ENCODE data around the gene ZNF569.
A peak's percentile ranks its signal among the peaks of the same experiment; 100 is the strongest.
"Not testable (repeated sequence)": the region's sequence is repeated elsewhere in the genome, so short reads cannot be mapped to it uniquely, and the experiment has no call there.

ZNF569 gene

DNA sequence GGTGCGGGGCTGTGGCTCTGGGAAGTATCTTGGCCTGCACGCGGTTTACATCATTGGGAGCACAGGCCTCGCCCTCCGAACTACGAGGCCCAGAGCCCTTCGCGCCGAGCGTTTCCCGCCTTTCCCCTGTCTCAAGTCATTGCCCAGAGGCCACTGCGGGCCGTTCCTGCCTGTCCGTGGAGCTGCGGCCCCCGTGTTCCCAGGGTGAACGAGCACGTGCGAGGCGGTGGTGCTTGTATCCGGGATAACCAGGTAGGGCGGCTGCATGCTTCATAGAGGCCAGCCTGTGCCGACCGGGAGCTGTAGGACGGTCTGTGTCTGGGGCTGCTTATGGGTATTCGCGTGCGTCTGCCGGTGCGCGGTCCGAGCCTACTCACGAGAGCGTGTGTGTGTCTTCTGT is 63.8 kb downstream of the ZNF569 start:
- Histone ChIP-seq H3K27ac (ENCODE audit: insufficient read depth in 1 of 2, low read depth in 1 of 2, low read length in 2 of 2, poor library complexity in 1 of 2, severe bottlenecking in 2 of 2) (no peak overlapping the region), H3K36me3 (ENCODE audit: control insufficient read depth in 4 of 4, insufficient read depth in 4 of 4, low read length in 3 of 4) (no peaks in the 10 kb centered on the region), H3K4me1 (ENCODE audit: control extremely low read depth in 1 of 4, control insufficient read depth in 4 of 4, insufficient read depth in 4 of 4, low read length in 3 of 4) (no peaks in the 10 kb centered on the region), H3K9me3 (ENCODE audit: control extremely low read depth in 1 of 5, control insufficient read depth in 4 of 5, insufficient read depth in 2 of 5, low read depth in 1 of 5, low read length in 4 of 5) (peaks cover 10 to 59% (median 45%) of the 10 kb centered on the region in 5 experiments), H3K4me3 (ENCODE audit: control insufficient read depth in 1 of 7, extremely low read depth in 1 of 7, insufficient read depth in 4 of 7, low read depth in 2 of 7, low read length in 6 of 7) (no peak overlapping the region), H3K27me3 (replicated peaks in 2 of 5; ENCODE audit: control insufficient read depth in 4 of 5, insufficient read depth in 5 of 5, low read length in 4 of 5) (no peaks in the 10 kb centered on the region)
- CTCF ChIA-PET, result interaction anchor here (1.0 kb wide), 1 partner anchor 33 kb away, joined by 3 read pairs; the partner anchor contains the start of gene ZNF527
- no peak for DNase-seq
- WGBS (ENCODE audit: insufficient coverage), result 49% methylated on average over 33 of the region's 34 CpGs
- POLR2A ChIA-PET, result no interaction called here

DNA sequence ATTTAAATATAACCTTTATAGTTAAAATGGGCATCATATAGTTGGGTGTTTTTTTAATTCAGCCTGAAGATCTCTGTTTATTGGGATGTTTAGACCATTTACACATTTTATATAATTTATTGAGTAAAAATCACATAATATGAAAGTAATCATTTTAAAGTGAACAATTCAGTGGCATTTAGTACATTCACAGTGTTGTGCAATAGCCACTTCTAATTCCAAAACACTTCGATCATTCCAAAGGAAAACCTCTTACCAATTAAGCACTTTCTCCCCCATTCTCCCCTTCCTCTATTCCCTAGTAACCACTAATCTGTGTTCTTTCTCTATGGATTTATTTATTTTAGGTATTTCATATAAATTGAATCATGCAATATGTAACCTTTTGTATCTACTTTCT is 66.2 kb downstream of the ZNF569 start:
- WGBS (ENCODE audit: insufficient coverage), result no CpG with 5 or more reads among the region's 1 CpG
- Histone ChIP-seq H3K27ac (ENCODE audit: insufficient read depth in 1 of 2, low read depth in 1 of 2, low read length in 2 of 2, poor library complexity in 1 of 2, severe bottlenecking in 2 of 2) (no peak overlapping the region), H3K4me1 (ENCODE audit: control extremely low read depth in 1 of 4, control insufficient read depth in 4 of 4, insufficient read depth in 4 of 4, low read length in 3 of 4) (no peaks in the 10 kb centered on the region), H3K27me3 (replicated peaks in 2 of 5; ENCODE audit: control insufficient read depth in 4 of 5, insufficient read depth in 5 of 5, low read length in 4 of 5) (no peaks in the 10 kb centered on the region), H3K9me3 (ENCODE audit: control extremely low read depth in 1 of 5, control insufficient read depth in 4 of 5, insufficient read depth in 2 of 5, low read depth in 1 of 5, low read length in 4 of 5) (peaks cover 11 to 54% (median 36%) of the 10 kb centered on the region in 5 experiments), H3K36me3 (ENCODE audit: control insufficient read depth in 4 of 4, insufficient read depth in 4 of 4, low read length in 3 of 4) (no peaks in the 10 kb centered on the region), H3K4me3 (ENCODE audit: control insufficient read depth in 1 of 7, extremely low read depth in 1 of 7, insufficient read depth in 4 of 7, low read depth in 2 of 7, low read length in 6 of 7) (no peak overlapping the region)
- ChIA-PET CTCF (no interaction called here), POLR2A (no interaction called here)
- DNase-seq, result no peak

DNA sequence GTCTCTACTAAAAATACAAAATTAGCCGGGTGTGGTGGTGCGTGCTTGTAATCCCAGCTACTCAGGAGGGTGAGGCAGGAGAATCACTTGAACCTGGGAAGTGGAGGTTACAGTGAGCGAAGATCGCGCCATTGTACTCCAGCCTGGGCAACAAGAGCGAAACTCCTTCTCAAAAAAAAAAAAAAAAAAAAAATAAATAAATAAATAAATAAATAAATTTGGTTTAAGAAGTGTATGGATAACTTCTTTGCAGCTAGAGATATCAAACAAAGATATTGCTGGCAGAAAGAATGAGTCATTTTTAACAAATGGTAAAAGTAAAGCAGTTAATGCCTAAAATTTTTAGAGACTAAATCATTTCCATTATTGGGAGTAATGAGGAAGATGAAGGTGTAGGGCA is 75.8 kb downstream of the ZNF569 start:
- H3K4me3 ChIP-seq (ENCODE audit: control insufficient read depth in 1 of 7, extremely low read depth in 1 of 7, insufficient read depth in 4 of 7, low read depth in 2 of 7, low read length in 6 of 7); H3K27ac ChIP-seq (ENCODE audit: insufficient read depth in 1 of 2, low read depth in 1 of 2, low read length in 2 of 2, poor library complexity in 1 of 2, severe bottlenecking in 2 of 2); H3K4me1 ChIP-seq (ENCODE audit: control extremely low read depth in 1 of 4, control insufficient read depth in 4 of 4, insufficient read depth in 4 of 4, low read length in 3 of 4); H3K27me3 ChIP-seq (replicated peaks in 2 of 5; ENCODE audit: control insufficient read depth in 4 of 5, insufficient read depth in 5 of 5, low read length in 4 of 5); CTCF ChIA-PET; DNase-seq: not testable (repeated sequence)
- peaks cover 9 to 30% (median 21%) of the 10 kb centered on the region in 4 experiments for H3K36me3 ChIP-seq (ENCODE audit: control insufficient read depth in 4 of 4, insufficient read depth in 4 of 4, low read length in 3 of 4)
- POLR2A ChIA-PET, result interaction anchor here (0.6 kb wide), 1 partner anchor 342 kb away, joined by 4 read pairs; no protein-coding TSS in a partner anchor
- 100% methylated on average over 1 of the region's 6 CpGs for WGBS (ENCODE audit: insufficient coverage)
- peaks cover 17 to 72% (median 41%) of the 10 kb centered on the region in 5 experiments for H3K9me3 ChIP-seq (ENCODE audit: control extremely low read depth in 1 of 5, control insufficient read depth in 4 of 5, insufficient read depth in 2 of 5, low read depth in 1 of 5, low read length in 4 of 5)

DNA sequence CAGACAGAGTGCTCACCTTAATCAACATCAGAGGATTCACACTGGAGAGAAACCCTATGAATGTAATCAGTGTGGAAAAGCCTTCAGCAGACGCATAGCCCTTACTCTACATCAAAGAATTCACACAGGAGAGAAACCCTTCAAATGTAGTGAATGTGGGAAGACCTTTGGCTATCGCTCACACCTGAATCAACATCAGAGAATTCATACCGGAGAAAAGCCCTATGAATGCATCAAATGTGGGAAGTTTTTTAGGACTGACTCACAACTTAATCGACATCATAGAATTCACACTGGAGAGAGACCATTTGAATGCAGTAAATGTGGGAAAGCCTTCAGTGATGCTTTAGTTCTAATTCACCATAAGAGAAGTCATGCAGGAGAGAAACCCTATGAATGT is 78.0 kb downstream of the ZNF569 start:
- WGBS (ENCODE audit: insufficient coverage), result 100% methylated on average over 2 of the region's 4 CpGs
- H3K4me3 ChIP-seq (ENCODE audit: control insufficient read depth in 1 of 7, extremely low read depth in 1 of 7, insufficient read depth in 4 of 7, low read depth in 2 of 7, low read length in 6 of 7), result no peak overlapping the region
- H3K36me3 ChIP-seq (ENCODE audit: control insufficient read depth in 4 of 4, insufficient read depth in 4 of 4, low read length in 3 of 4), result peaks cover 13 to 52% (median 32%) of the 10 kb centered on the region in 4 experiments
- no peaks in the 10 kb centered on the region for H3K27me3 ChIP-seq (replicated peaks in 2 of 5; ENCODE audit: control insufficient read depth in 4 of 5, insufficient read depth in 5 of 5, low read length in 4 of 5)
- DNase-seq, result no peak
- no peaks in the 10 kb centered on the region for H3K4me1 ChIP-seq (ENCODE audit: control extremely low read depth in 1 of 4, control insufficient read depth in 4 of 4, insufficient read depth in 4 of 4, low read length in 3 of 4)
- peaks cover 15 to 80% (median 48%) of the 10 kb centered on the region in 5 experiments for H3K9me3 ChIP-seq (ENCODE audit: control extremely low read depth in 1 of 5, control insufficient read depth in 4 of 5, insufficient read depth in 2 of 5, low read depth in 1 of 5, low read length in 4 of 5)
- ChIA-PET POLR2A (no interaction called here), CTCF (no interaction called here)
- H3K27ac ChIP-seq (ENCODE audit: insufficient read depth in 1 of 2, low read depth in 1 of 2, low read length in 2 of 2, poor library complexity in 1 of 2, severe bottlenecking in 2 of 2), result no peak overlapping the region

DNA sequence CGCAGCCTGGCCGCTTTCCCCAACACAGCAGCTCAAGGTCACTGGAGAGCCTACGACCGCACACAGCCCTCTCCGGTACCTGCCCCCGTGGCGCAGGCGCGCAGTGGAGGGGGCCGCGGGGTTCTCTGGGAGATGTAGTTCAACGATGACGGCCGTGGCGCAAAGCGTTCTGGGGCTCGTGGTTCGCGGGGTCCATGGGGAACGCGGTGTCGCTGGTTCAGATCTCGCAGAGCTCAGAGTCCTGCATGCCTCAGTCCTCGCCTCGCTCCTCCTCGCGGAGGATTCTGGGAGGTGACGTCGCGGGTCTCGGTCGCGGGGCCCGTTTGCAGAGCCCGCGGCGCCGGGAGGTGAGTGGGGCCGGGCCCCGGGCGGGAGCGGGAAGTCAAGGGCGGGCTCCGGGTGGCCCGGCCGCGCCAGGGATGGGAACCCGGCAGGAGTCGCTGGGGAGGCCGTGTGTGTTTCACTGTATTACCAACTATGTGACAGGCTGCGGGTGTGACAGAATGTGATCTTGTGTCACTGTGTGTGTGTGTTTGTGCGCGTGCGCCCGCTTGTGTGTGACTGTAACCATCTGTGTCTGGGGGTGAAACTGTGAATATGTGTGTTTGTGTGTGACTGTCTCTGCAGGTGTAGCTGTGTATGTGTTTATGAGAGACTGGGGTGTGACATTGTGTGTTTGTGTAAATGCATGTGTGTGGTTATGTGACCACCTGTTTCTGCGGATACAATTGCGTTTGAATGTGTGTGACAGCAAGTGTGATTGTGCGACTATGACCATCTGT is 96.2 kb downstream of the ZNF569 start, which contains the start of gene ZNF527:
Gene ZNF527, plus strand, starts transcription at position 220 of the 782 bp plus-strand sequence. CDS start 3,100 bp downstream, outside the sequence.
- WGBS (ENCODE audit: insufficient coverage), result 2% methylated on average over 55 of the region's 58 CpGs
- ChIA-PET CTCF (interaction anchor here (0.6 to 0.7 kb wide), 4 partner anchors 11 to 119 kb away, joined by 3 to 6 read pairs (median 3); no protein-coding TSS in a partner anchor), POLR2A (interaction anchor here (0.6 to 1.4 kb wide), 3 partner anchors 12 to 135 kb away, joined by 3 to 4 read pairs (median 4); partner anchors contain the start of gene ZNF793)
- peak; percentile 97 to 99 (median 99) for DNase-seq
- peak within 1 kb of the TSS; percentile 66 to 76 for H3K27ac ChIP-seq (ENCODE audit: insufficient read depth in 1 of 2, low read depth in 1 of 2, low read length in 2 of 2, poor library complexity in 1 of 2, severe bottlenecking in 2 of 2)
- H3K9me3 ChIP-seq (ENCODE audit: control extremely low read depth in 1 of 5, control insufficient read depth in 4 of 5, insufficient read depth in 2 of 5, low read depth in 1 of 5, low read length in 4 of 5), result peaks cover 5 to 27% (median 23%) of the 10 kb centered on the region in 5 experiments
- H3K4me3 ChIP-seq (ENCODE audit: control insufficient read depth in 1 of 7, extremely low read depth in 1 of 7, insufficient read depth in 4 of 7, low read depth in 2 of 7, low read length in 6 of 7), result peak within 1 kb of the TSS; percentile 57 to 94 (median 88)
- no peaks in the 10 kb centered on the region for H3K27me3 ChIP-seq (replicated peaks in 2 of 5; ENCODE audit: control insufficient read depth in 4 of 5, insufficient read depth in 5 of 5, low read length in 4 of 5)
- peaks cover 0 to 26% (median 24%) of the 10 kb centered on the region in 4 experiments for H3K36me3 ChIP-seq (ENCODE audit: control insufficient read depth in 4 of 4, insufficient read depth in 4 of 4, low read length in 3 of 4)
- peaks cover 5 to 10% (median 8%) of the 10 kb centered on the region in 4 experiments for H3K4me1 ChIP-seq (ENCODE audit: control extremely low read depth in 1 of 4, control insufficient read depth in 4 of 4, insufficient read depth in 4 of 4, low read length in 3 of 4)

DNA sequence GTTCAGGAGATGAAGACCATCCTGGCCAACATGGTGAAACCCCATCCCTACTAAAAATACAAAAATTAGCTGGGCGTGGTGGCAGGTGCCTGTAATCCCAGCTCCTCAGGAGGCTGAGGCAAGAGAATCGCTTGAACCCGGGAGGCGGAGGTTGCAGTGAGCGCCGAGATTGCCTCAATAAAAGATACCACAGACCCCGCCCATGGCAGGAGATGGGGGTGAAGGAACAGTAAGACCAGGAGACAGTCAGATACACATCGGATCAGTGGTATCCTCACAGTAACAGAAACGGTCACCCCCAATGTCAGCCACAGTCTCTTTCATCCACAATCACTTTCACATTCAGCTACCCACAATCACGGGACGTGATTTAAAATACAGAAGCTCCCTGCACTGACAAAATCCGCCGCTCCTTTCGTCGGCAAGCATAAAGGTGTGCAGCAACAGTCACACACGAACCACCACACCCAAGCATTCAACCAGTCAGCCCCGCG is 96.8 kb downstream of the ZNF569 start:
- not testable (repeated sequence) for DNase-seq; H3K27me3 ChIP-seq (replicated peaks in 2 of 5; ENCODE audit: control insufficient read depth in 4 of 5, insufficient read depth in 5 of 5, low read length in 4 of 5)
- POLR2A ChIA-PET, result interaction anchor here (1.1 to 1.4 kb wide), 2 partner anchors 53 to 136 kb away, joined by 4 read pairs; partner anchors contain the start of gene ZNF793
- WGBS (ENCODE audit: insufficient coverage), result 10% methylated on average over 13 of the region's 18 CpGs
- Histone ChIP-seq H3K36me3 (ENCODE audit: control insufficient read depth in 4 of 4, insufficient read depth in 4 of 4, low read length in 3 of 4) (peaks cover 0 to 20% (median 18%) of the 10 kb centered on the region in 4 experiments), H3K4me3 (ENCODE audit: control insufficient read depth in 1 of 7, extremely low read depth in 1 of 7, insufficient read depth in 4 of 7, low read depth in 2 of 7, low read length in 6 of 7) (peak overlapping the region; percentile 57 to 94 (median 88)), H3K4me1 (ENCODE audit: control extremely low read depth in 1 of 4, control insufficient read depth in 4 of 4, insufficient read depth in 4 of 4, low read length in 3 of 4) (peaks cover 5 to 10% (median 8%) of the 10 kb centered on the region in 4 experiments), H3K27ac (ENCODE audit: insufficient read depth in 1 of 2, low read depth in 1 of 2, low read length in 2 of 2, poor library complexity in 1 of 2, severe bottlenecking in 2 of 2) (peak overlapping the region in 1 of 2 experiments; percentile 15), H3K9me3 (ENCODE audit: control extremely low read depth in 1 of 5, control insufficient read depth in 4 of 5, insufficient read depth in 2 of 5, low read depth in 1 of 5, low read length in 4 of 5) (peaks cover 7 to 27% (median 19%) of the 10 kb centered on the region in 5 experiments)
- CTCF ChIA-PET, result interaction anchor here (0.6 to 0.7 kb wide), 4 partner anchors 10 to 120 kb away, joined by 3 to 6 read pairs (median 3); no protein-coding TSS in a partner anchor

Measured in common myeloid progenitor, CD34-positive (primary cell).